ENCODE data around the gene ADGRL2.

DNA sequence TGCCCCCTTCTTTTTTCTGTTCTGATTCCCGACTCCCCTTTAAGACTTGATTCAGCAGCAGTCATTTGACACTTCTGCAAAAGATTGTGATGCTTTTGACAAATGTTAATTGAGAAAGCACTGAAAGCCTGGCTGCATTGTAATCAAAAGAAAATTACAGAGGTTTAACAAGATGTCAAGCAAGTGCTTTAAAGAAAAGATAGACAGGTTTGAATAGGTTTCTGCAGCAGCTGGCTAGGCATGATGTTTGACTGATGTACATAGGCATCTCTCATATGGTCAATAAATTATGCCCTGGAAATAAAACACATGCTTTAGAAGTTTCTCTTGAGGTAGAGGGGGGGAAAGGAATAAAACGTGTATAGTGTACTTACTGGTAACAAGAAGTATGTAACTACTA, 147.8 kb downstream of the ADGRL2 start:
- TF ChIP-seq POLR2AphosphoS5 (IDR thresholded peaks at IDR 0.05; ENCODE audit: borderline replicate concordance, low read depth, low read length) (no peak), EZH2 (IDR thresholded peaks at IDR 0.05) (no peak), FOXP2 (optimal IDR thresholded peaks at IDR 0.05; ENCODE audit: control extremely low read depth, extremely low read length, insufficient read depth) (no peak)

All from SK-N-MC (cell line).